ENCODE measurements around the gene LITAF. TPM values are rescaled to one million over a fixed set of nuclear protein-coding genes. Genes with fewer than 3 reads are reported as not detected.

Gene LITAF
- polyA plus RNA-seq, 1 of the 3 experiments (the other 2 are of a cell fraction) = 45.7 TPM

GRCh38 chr16:11551842-11552241 is 34.9 kb downstream of the LITAF start:
- Histone ChIP-seq H3K4me1 (ENCODE audit: control insufficient read depth in 1 of 2, insufficient read depth in 2 of 2, low read depth in 1 of 2, low read length in 1 of 2) (no peaks in the 10 kb centered on the region), H3K79me2 (ENCODE audit: insufficient read depth) (no peaks in the 10 kb centered on the region), H3K27me3 (ENCODE audit: insufficient read depth) (no peaks in the 10 kb centered on the region), H3F3A (replicated peaks; ENCODE audit: insufficient read depth) (no peaks in the 10 kb centered on the region), H3K4me2 (no peak overlapping the region), H2AFZ (ENCODE audit: low read depth) (no peak overlapping the region), H3K9ac (no peak overlapping the region), H3K27ac (ENCODE audit: low read depth in 2 of 2, low read length in 1 of 2) (no peak overlapping the region), H4K20me1 (ENCODE audit: insufficient read depth) (no peaks in the 10 kb centered on the region), H3K9me3 (peaks cover 13% of the 10 kb centered on the region), H3K9me2 (no peaks in the 10 kb centered on the region), H3K4me3 (ENCODE audit: low read depth in 2 of 2, low read length in 1 of 2) (no peak overlapping the region), H3K36me3 (replicated peaks in 1 of 2; ENCODE audit: control insufficient read depth in 1 of 2, insufficient read depth in 2 of 2, low read length in 1 of 2) (peaks cover 22 to 43% of the 10 kb centered on the region in 2 experiments)
- WGBS (ENCODE audit: low lambda C conversion rate) = 93% methylated on average over 3 of the region's 3 CpGs
- no peak for DNase-seq
- POLR2A ChIA-PET = no interaction called here
- CTCF ChIA-PET = interaction anchor here (1.4 kb wide), 1 partner anchor 156 kb away, joined by 4 read pairs; no protein-coding TSS in a partner anchor
- TF ChIP-seq MEF2A (IDR thresholded peaks at IDR 0.05; ENCODE audit: borderline replicate concordance, low read depth) (no peak), JUND (IDR thresholded peaks at IDR 0.05) (no peak), EZH2phosphoT487 (IDR thresholded peaks at IDR 0.05; ENCODE audit: borderline replicate concordance, low read depth) (no peak), RFX5 (IDR thresholded peaks at IDR 0.05; ENCODE audit: low read length) (no peak), EP300 (IDR thresholded peaks at IDR 0.05; ENCODE audit: borderline replicate concordance in 1 of 2, low read depth in 1 of 2, low read length in 1 of 2) (no peak), FOSL2 (IDR thresholded peaks at IDR 0.05; ENCODE audit: borderline replicate concordance, low read depth) (no peak), GATA2 (CRISPR knock-in tag; IDR thresholded peaks at IDR 0.05) (no peak), FOXJ3 (CRISPR knock-in tag; IDR thresholded peaks at IDR 0.05) (no peak), GABPA (IDR thresholded peaks at IDR 0.05; ENCODE audit: low read depth) (no peak)
- TF ChIP-seq, protein P1, sequence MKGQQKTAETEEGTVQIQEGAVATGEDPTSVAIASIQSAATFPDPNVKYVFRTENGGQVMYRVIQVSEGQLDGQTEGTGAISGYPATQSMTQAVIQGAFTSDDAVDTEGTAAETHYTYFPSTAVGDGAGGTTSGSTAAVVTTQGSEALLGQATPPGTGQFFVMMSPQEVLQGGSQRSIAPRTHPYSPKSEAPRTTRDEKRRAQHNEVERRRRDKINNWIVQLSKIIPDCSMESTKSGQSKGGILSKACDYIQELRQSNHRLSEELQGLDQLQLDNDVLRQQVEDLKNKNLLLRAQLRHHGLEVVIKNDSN (IDR thresholded peaks at IDR 0.05; ENCODE audit: borderline replicate concordance, low read depth) = no peak

- H3K36me3 ChIP-seq (replicated peaks in 1 of 2; ENCODE audit: control insufficient read depth in 1 of 2, insufficient read depth in 2 of 2, low read length in 1 of 2) = peaks cover 17 to 35% of the 10 kb centered on the region in 2 experiments
- TF ChIP-seq MEF2A (IDR thresholded peaks at IDR 0.05; ENCODE audit: borderline replicate concordance, low read depth) = no peak
- no peak for TF ChIP-seq CTCF (IDR thresholded peaks at IDR 0.05)
- TF ChIP-seq EZH2phosphoT487 (IDR thresholded peaks at IDR 0.05; ENCODE audit: borderline replicate concordance, low read depth) = no peak
- TF ChIP-seq, protein P2, sequence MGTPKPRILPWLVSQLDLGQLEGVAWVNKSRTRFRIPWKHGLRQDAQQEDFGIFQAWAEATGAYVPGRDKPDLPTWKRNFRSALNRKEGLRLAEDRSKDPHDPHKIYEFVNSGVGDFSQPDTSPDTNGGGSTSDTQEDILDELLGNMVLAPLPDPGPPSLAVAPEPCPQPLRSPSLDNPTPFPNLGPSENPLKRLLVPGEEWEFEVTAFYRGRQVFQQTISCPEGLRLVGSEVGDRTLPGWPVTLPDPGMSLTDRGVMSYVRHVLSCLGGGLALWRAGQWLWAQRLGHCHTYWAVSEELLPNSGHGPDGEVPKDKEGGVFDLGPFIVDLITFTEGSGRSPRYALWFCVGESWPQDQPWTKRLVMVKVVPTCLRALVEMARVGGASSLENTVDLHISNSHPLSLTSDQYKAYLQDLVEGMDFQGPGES (IDR thresholded peaks at IDR 0.05; ENCODE audit: low read depth, low read length) = no peak
- TF ChIP-seq, protein P3, sequence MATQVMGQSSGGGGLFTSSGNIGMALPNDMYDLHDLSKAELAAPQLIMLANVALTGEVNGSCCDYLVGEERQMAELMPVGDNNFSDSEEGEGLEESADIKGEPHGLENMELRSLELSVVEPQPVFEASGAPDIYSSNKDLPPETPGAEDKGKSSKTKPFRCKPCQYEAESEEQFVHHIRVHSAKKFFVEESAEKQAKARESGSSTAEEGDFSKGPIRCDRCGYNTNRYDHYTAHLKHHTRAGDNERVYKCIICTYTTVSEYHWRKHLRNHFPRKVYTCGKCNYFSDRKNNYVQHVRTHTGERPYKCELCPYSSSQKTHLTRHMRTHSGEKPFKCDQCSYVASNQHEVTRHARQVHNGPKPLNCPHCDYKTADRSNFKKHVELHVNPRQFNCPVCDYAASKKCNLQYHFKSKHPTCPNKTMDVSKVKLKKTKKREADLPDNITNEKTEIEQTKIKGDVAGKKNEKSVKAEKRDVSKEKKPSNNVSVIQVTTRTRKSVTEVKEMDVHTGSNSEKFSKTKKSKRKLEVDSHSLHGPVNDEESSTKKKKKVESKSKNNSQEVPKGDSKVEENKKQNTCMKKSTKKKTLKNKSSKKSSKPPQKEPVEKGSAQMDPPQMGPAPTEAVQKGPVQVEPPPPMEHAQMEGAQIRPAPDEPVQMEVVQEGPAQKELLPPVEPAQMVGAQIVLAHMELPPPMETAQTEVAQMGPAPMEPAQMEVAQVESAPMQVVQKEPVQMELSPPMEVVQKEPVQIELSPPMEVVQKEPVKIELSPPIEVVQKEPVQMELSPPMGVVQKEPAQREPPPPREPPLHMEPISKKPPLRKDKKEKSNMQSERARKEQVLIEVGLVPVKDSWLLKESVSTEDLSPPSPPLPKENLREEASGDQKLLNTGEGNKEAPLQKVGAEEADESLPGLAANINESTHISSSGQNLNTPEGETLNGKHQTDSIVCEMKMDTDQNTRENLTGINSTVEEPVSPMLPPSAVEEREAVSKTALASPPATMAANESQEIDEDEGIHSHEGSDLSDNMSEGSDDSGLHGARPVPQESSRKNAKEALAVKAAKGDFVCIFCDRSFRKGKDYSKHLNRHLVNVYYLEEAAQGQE (IDR thresholded peaks at IDR 0.05; ENCODE audit: low read depth, low read length) = no peak
- no peak for TF ChIP-seq YY1 (IDR thresholded peaks at IDR 0.05; ENCODE audit: low read depth)
- 93% methylated on average over 13 of the region's 13 CpGs for WGBS (ENCODE audit: low lambda C conversion rate)
- H3K9me2 ChIP-seq = no peaks in the 10 kb centered on the region
- ChIA-PET CTCF (interaction anchor here (0.8 kb wide), 1 partner anchor 19 kb away, joined by 3 read pairs; no protein-coding TSS in a partner anchor), POLR2A (no interaction called here)
- H3K9me3 ChIP-seq = peaks cover 4% of the 10 kb centered on the region; the same call in 1 of the 2 replicates
- H3K4me1 ChIP-seq (ENCODE audit: control insufficient read depth in 1 of 2, insufficient read depth in 2 of 2, low read depth in 1 of 2, low read length in 1 of 2) = no peaks in the 10 kb centered on the region
- H2AFZ ChIP-seq (ENCODE audit: low read depth) = no peak overlapping the region
- H3K9ac ChIP-seq = no peak overlapping the region
- no peaks in the 10 kb centered on the region for H3K79me2 ChIP-seq (ENCODE audit: insufficient read depth)
- H4K20me1 ChIP-seq (ENCODE audit: insufficient read depth) = no peaks in the 10 kb centered on the region
- no peak for DNase-seq
- H3K4me3 ChIP-seq (ENCODE audit: low read depth in 2 of 2, low read length in 1 of 2) = no peak overlapping the region
- no peaks in the 10 kb centered on the region for H3F3A ChIP-seq (replicated peaks; ENCODE audit: insufficient read depth)
- H3K4me2 ChIP-seq = no peak overlapping the region
- H3K27me3 ChIP-seq (ENCODE audit: insufficient read depth) = no peaks in the 10 kb centered on the region
- H3K27ac ChIP-seq (ENCODE audit: low read depth in 2 of 2, low read length in 1 of 2) = no peak overlapping the region
Measured at GRCh38 chr16:11550791-11551498, 35.8 kb downstream of the LITAF start.

Data from SK-N-SH (cell line).